ENCODE measurements around the gene COG5.
"Not testable (repeated sequence)": the region's sequence is repeated elsewhere in the genome, so short reads cannot be mapped to it uniquely, and the experiment has no call there.

The COG5 gene

DNA sequence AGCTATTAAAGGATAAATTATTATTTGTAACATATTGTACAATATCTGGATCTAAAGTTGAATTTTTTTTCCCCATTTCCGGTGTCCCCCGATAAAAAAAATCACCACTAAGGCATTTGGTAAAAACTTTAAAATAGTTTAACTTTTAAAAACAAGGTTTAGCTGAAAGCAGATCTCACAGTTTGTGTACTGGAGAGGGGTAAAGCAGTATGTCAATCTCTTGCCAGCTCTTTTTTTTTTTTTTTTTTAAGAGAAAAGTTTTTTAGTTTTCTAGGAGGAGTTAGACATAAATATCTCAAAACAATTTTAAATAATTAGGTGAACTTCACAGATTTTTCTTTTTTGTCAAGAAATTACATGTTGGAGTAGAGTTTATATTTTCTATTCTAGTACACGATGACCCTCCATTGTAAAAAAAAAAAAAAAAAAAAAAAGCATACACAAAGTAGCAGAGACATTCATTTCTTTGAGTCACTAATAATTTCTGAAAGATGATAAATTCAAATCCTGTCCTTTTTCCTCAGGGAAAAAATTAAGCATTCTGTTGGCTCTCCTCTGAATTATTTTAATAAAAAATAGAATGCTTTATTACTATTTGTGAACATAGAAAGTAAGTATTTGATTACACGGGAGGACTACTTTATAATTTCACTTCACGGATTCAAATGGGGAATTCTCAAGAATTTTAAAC is 396.8 kb downstream of the COG5 start:
- DNase-seq (ENCODE audit: low read depth in 2 of 3, low spot score in 1 of 3), result no peak

DNA sequence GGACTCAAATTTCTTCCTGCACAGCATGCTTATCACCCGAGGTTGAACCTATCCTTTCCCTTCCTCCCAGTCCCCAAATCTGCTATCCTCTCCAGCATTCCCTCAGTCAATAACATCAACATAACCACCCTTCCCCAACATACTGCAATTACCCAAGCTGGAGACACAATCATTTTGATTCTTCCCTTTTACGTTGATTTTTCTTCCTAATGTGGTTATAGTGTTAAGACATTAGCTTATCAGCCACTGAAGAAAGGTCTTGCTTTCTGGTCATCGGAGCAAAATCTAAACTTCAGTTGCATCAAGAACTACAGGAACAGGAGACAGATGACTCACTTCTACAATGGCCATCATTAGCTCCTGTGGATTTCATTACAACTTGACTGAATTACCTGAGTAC is 398.4 kb downstream of the COG5 start:
- DNase-seq (ENCODE audit: low read depth in 2 of 3, low spot score in 1 of 3), result no peak

DNA sequence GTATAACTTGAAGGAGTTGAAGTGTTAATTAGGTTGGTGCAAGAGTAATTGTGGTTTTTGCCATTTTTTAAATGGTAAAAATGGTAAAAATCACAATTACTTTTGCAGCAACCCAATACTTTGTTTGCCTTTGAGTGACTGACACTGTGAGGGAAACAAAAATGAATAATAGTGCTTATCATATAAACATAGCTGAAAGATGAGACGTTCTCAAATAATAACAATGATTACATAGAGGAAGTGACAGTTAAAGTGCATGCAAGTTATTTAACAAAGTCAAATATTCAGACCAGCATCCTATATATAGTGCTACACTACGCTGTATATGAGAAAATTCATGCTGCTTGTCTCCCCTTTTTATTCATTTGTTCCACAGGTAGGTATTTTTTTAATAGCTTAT is 399.6 kb downstream of the COG5 start:
- no peak for DNase-seq (ENCODE audit: low read depth in 2 of 3, low spot score in 1 of 3)

DNA sequence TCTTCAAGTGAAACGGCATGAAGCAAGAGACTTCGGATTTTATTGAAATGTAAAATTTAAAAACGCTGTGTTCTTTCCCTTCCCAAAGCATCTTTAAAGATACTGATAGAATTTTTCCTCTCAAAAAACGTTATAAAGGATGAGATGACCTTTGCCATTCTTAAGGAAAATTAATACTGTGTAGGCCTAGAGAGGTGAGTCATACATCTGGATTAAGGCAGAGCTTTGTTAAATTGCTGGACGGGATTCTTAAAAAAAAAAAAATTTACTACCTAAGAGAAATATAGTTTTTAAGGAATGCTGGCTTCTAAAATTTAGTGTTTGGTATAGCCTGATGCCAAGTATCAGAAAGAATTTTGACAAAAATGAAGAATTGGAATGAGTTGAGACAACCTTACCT is 401.2 kb downstream of the COG5 start:
- no peak for DNase-seq (ENCODE audit: low read depth in 2 of 3, low spot score in 1 of 3)

DNA sequence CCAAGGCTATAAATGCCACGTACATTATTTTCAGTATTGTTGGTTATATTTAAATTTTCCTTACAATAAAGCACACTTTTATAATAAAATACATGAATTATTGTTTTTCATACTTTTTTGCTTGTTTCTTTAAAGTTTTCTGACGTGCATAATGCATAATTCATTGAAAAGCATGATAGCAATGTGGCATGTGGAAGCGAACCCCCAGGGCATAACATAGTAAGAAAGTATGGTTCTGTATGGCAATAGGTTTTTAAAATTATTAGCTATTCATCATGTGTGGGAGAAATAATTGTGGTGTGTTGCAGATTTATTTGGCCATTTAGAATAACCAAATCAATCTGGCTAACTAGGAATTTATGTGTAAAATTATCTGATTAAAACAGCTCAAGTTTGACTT is 402.3 kb downstream of the COG5 start:
- no peak for DNase-seq (ENCODE audit: low read depth in 2 of 3, low spot score in 1 of 3)

DNA sequence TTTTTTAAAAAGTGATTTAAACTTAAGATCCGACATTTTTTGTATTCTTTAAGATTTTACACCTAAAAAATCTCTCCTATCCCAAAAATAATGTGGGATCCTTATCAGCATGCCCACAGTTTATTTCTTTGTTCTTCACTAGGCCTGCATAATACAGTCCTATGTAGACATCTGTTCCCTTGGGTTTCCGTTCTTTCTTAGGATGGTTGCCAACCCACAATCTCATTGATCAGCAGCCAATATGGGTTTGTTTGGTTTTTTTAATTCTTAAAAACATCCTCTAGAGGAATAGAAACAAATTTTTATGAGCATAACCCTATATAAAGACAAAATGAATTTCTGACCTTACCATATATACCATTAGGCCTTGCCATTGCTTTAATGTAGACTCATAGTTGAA is 403.3 kb downstream of the COG5 start:
- DNase-seq (ENCODE audit: low read depth in 2 of 3, low spot score in 1 of 3), result no peak

DNA sequence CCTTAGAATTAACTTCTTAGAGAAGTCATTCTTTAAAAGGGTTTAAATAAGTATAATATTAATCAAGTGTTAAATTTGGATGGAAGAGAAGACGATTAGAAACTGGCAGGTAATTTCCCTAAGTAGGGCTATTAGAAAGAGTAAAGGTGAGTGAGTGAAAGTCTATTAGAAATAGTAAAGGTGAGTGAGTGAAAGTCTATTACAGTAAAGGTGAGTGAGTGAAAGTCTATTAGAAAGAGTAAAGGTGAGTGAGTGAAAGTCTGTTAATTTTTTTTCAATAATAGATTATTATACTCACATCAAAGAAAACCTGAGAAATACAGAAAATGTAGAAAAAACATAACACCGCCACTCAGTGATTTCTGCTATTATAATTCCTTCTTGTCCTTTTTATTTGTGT is 405.7 kb downstream of the COG5 start:
- no peak for DNase-seq (ENCODE audit: low read depth in 2 of 3, low spot score in 1 of 3)

DNA sequence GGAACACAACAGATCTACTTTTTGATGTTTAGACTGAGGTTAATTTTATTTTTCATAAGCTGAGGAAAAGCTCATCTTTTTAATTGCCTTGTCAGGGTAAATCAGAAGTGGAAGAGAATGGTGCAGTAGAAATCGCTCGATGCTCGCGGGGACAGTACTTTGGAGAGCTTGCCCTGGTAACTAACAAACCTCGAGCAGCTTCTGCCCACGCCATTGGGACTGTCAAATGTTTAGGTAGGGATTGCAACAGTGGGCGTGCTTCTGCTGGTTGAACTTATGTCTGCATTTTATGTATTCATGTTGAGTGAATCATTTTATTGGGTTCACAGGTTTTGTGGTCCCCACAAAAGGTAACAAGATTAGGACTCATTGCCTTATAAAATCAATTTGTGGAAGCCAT is 406.6 kb downstream of the COG5 start:
- no peak for DNase-seq (ENCODE audit: low read depth in 2 of 3, low spot score in 1 of 3)

DNA sequence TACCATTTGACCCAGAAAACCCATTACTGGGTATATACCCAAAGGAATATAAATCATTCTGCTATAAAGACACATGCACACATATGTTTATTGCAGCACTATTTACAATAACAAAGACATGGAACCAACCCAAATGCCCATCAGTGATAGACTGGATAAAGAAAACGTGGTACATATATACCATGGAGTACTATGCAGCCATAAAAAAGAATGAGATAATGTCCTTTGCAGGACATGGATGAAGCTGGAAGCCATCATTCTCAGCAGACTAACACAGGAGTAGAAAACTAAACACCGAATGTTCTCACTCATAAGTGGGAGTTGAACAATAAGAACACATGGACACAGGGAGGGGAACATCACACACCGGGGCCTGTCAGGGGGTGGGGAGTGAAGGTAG is 408.0 kb downstream of the COG5 start:
- not testable (repeated sequence) for DNase-seq (ENCODE audit: low read depth in 2 of 3, low spot score in 1 of 3)

DNA sequence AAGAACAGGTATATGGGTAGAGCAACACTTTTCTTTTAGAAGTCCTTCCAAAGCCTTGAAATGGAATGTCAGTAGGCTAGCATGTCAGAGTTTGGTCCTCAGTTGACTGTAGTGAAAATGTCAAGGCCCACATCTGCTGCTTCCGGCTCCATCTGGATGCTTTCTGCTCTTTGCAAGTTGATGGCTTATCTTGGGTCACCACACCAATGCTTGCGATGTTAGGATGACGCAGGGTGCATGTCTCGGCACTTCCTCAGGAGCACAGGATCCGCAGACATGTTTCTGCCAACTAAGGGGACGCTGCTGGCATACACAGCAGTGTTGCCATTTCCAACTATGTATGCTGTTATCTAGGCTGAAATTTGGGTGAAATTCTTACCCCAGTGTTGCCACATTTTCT is 408.9 kb downstream of the COG5 start:
- no peak for DNase-seq (ENCODE audit: low read depth in 2 of 3, low spot score in 1 of 3)

DNA sequence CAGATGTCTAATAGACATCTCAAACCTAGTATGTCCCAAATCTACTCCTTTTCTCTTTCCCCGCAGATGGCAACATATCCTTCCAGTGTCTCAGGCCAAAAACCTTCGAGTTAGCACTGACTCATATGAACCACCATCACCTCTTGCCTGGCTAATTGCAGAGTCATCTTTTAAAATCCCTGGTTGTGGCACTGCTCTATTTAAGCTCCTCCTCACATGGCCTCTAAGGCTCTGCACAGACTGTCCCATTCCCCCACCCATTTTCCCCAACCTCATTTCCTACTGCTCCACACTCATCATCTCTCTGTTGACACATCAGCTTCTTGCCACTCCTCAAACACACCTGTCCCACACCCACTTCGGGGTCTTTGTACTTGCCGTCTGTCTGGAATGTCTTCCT is 411.7 kb downstream of the COG5 start:
- no peak for DNase-seq (ENCODE audit: low read depth in 2 of 3, low spot score in 1 of 3)
